HL-60 (cell line): ENCODE measurements around the gene TBX19.

Experiments
- DNase-seq, 2 experiments: peaks; one replicate each; pipeline ENCODE4 v3.0.0-alpha.2; 2010 to 2020; ENCODE audit warnings: low read depth in 1 of 2, low spot score in 1 of 2
- H3K27ac ChIP-seq: fragments of 250-450 bp; sonication (Bioruptor Pico); replicated peaks from 2 replicates; pipeline ENCODE4 v1.5.1; 2020; ENCODE audit warnings: mild to moderate bottlenecking, moderate library complexity
- H3K27me3 ChIP-seq: fragments of 250-450 bp; sonication (Bioruptor Pico); 2 replicates; pipeline ENCODE4 v1.5.1; 2021; ENCODE audit warnings: mild to moderate bottlenecking, moderate library complexity; ENCODE audit not compliant: insufficient read depth, poor library complexity, severe bottlenecking
- H3K4me3 ChIP-seq: replicated peaks from 2 replicates; pipeline ENCODE4 v1.5.1; 2011; ENCODE audit warnings: mild to moderate bottlenecking, control low read depth, low read length; ENCODE audit not compliant: insufficient read depth
- CTCF ChIP-seq: IDR thresholded peaks from one replicate; pipeline ENCODE4 v1.5.1; 2011; ENCODE audit warnings: low read length, control low read depth, inconsistent platforms; ENCODE audit not compliant: insufficient read depth
- GABPA ChIP-seq: IDR thresholded peaks from 2 replicates; pipeline ENCODE4 v1.6.1; 2012; ENCODE audit warnings: low read depth
- POLR2AphosphoS5 ChIP-seq: IDR thresholded peaks from 2 replicates; pipeline ENCODE4 v1.6.1; 2012; ENCODE audit warnings: low read depth
- REST ChIP-seq: IDR thresholded peaks from 2 replicates; pipeline ENCODE4 v1.6.1; 2012; ENCODE audit warnings: low read depth; ENCODE audit not compliant: insufficient replicate concordance
- SPI1 ChIP-seq: IDR thresholded peaks from 2 replicates; pipeline ENCODE4 v1.6.1; 2012; ENCODE audit warnings: low read depth, mild to moderate bottlenecking, borderline replicate concordance

Gene TBX19

GRCh38 chr1:168260393-168260792 lies 20.3 kb upstream of the TBX19 start:
- DNase-seq = no peak
- H3K27ac ChIP-seq = no peak overlapping the region

GRCh38 chr1:168261390-168261789 lies 19.3 kb upstream of the TBX19 start:
- no peak overlapping the region for H3K27ac ChIP-seq
- no peaks in the 10 kb centered on the region for H3K27me3 ChIP-seq
- no peak for DNase-seq
- TF ChIP-seq CTCF = no peak
- TF ChIP-seq POLR2AphosphoS5 = no peak
- no peak for TF ChIP-seq SPI1
- no peak for TF ChIP-seq REST
- no peak for TF ChIP-seq GABPA
- H3K4me3 ChIP-seq = no peak overlapping the region

More at GRCh38 chr1:168260393-168260792, 20.3 kb upstream of the TBX19 start:
- H3K4me3 ChIP-seq = no peak overlapping the region
- TF ChIP-seq POLR2AphosphoS5 (no peak), GABPA (no peak), SPI1 (no peak), CTCF (no peak), REST (no peak)
- no peaks in the 10 kb centered on the region for H3K27me3 ChIP-seq

- DNase-seq = no peak
- no peak for TF ChIP-seq POLR2AphosphoS5
- no peak for TF ChIP-seq GABPA
- no peak for TF ChIP-seq SPI1
- no peak for TF ChIP-seq CTCF
- TF ChIP-seq REST = no peak
- no peak overlapping the region for H3K27ac ChIP-seq
- H3K27me3 ChIP-seq = no peaks in the 10 kb centered on the region
- H3K4me3 ChIP-seq = no peak overlapping the region
These were observed 17.5 kb upstream of the TBX19 start for GRCh38 chr1:168263130-168263529.
